Caco-2 (cell line): Measurements from ENCODE around the gene ERBB4. TPM values are rescaled to one million over a fixed set of nuclear protein-coding genes. Genes with fewer than 3 reads are reported as not detected.

Experiments
- BruUV-seq: library from RNA; stranded (reverse); fragments of 400-500 nt; replicated peaks from 2 replicates; lab custom pipeline; 2021; lab: Mats Ljungman, UMichigan
- CTCF ChIA-PET: fragments of 300-600 bp; sonication (Branson Sonifier 250); formaldehyde crosslinking; loops from one replicate; lab custom pipeline; 2022; ENCODE audit warnings: antibody characterized with exemption; lab: Charles Lee
- POLR2A ChIA-PET: fragments of 300-600 bp; sonication (Branson Sonifier 250); formaldehyde crosslinking; loops from one replicate; lab custom pipeline; 2022; ENCODE audit warnings: antibody characterized with exemption; lab: Charles Lee
- DNase-seq, 2 experiments: peaks; one replicate each; pipeline versions ENCODE4 v3.0.0 to v3.0.0-alpha.2; 2020 to 2022
- H3K27me3 ChIP-seq: replicated peaks from 2 replicates; pipeline ENCODE4 v1.6.0; 2011; ENCODE audit warnings: low read length; ENCODE audit not compliant: control insufficient read depth, insufficient read depth
- H3K36me3 ChIP-seq: 2 replicates; pipeline ENCODE4 v1.5.1; 2011; ENCODE audit warnings: low read length; ENCODE audit not compliant: control insufficient read depth, insufficient read depth
- H3K4me1 ChIP-seq: fragments of 250-450 bp; sonication (Bioruptor Pico); 2 replicates; pipeline ENCODE4 v1.5.1; 2020; ENCODE audit warnings: mild to moderate bottlenecking
- H3K4me3 ChIP-seq: 2 replicates; pipeline ENCODE4 v1.5.1; 2011; ENCODE audit warnings: low read depth, mild to moderate bottlenecking, control low read depth, low read length
- H3K9me3 ChIP-seq: fragments of 250-450 bp; sonication (Bioruptor Pico); 2 replicates; pipeline ENCODE4 v1.5.1; 2020; ENCODE audit warnings: mild to moderate bottlenecking, moderate library complexity
- H3K27ac Mint-ChIP-seq: one replicate; pipeline ENCODE4 v1.8.0; 2022; ENCODE audit warnings: mixed read lengths; ENCODE audit not compliant: unreplicated experiment
- H3K27me3 Mint-ChIP-seq: one replicate; pipeline ENCODE4 v1.8.0; 2022; ENCODE audit warnings: mixed read lengths; ENCODE audit not compliant: insufficient read depth, unreplicated experiment
- H3K36me3 Mint-ChIP-seq: one replicate; pipeline ENCODE4 v1.8.0; 2022; ENCODE audit warnings: mild to moderate bottlenecking, mixed read lengths; ENCODE audit not compliant: insufficient read depth, unreplicated experiment
- H3K4me1 Mint-ChIP-seq: one replicate; pipeline ENCODE4 v1.8.0; 2022; ENCODE audit warnings: low read depth, mixed read lengths; ENCODE audit not compliant: unreplicated experiment
- H3K4me3 Mint-ChIP-seq: one replicate; pipeline ENCODE4 v1.8.0; 2022; ENCODE audit warnings: mild to moderate bottlenecking, moderate library complexity, mixed read lengths; ENCODE audit not compliant: unreplicated experiment
- H3K9me3 Mint-ChIP-seq: one replicate; pipeline ENCODE4 v1.8.0; 2022; ENCODE audit warnings: mixed read lengths; ENCODE audit not compliant: unreplicated experiment
- intact Hi-C: fragments of 100-400 bp; cut with micrococcal nuclease; formaldehyde crosslinking; loops from one replicate; pipeline ENCODE4 v1.10.0; 2022; ENCODE audit not compliant: unreplicated experiment
- total RNA-seq: library from RNA; stranded (reverse); gene quantifications from 2 replicates; pipeline ENCODE4 v1.2.3, GENCODE V29; 2022
- TF ChIP-seq, protein P1 (sequence below), 2 experiments: fragments of 200-600 bp in 1 of 2; IDR thresholded peaks; 1 replicate in 1 of 2; 2 replicates in 1 of 2; pipeline versions ENCODE4 v1.5.1 to v1.8.0; 2011 to 2022; ENCODE audit warnings: antibody characterized with exemption in 1 of 2, control low read depth in 1 of 2, inconsistent platforms in 1 of 2, low read depth in 1 of 2, low read length in 1 of 2, mild to moderate bottlenecking in 1 of 2, moderate library complexity in 1 of 2; ENCODE audit not compliant: insufficient read depth in 1 of 2, severe bottlenecking in 1 of 2, unreplicated experiment in 1 of 2

ERBB4 gene
- total RNA-seq, 1 experiment from 2014 or later, result not detected

DNA sequence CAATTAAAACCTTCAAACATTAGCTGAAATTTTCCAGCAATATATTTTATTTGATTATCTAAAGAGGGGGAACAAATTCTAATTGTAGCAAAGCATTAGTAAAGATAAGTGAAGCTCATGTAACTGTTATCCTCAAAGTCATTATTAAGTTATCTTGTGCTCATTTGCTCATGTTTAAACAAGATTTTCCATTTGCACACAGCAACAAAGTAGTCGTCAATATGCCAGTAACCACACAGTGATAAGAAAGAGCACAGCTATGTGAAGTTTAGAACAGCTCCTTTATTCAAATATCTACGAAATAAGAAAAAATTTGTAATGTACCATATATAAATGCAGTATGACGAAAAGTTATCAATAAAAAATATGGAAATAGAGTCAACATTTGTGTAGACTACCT, 159.5 kb downstream of the ERBB4 start:
- intact Hi-C loops, result no loop called here
- BruUV-seq, result no TSS peak
- Histone ChIP-seq H3K36me3 (no peaks in the 10 kb centered on the region), H3K9me3 (no peaks in the 10 kb centered on the region), H3K4me1 (no peaks in the 10 kb centered on the region), H3K27me3 (no peaks in the 10 kb centered on the region), H3K4me3 (no peak overlapping the region)
- Mint-ChIP-seq H3K9me3 (no peaks in the 10 kb centered on the region), H3K27me3 (no peaks in the 10 kb centered on the region), H3K27ac (no peak overlapping the region), H3K36me3 (no peaks in the 10 kb centered on the region), H3K4me1 (no peaks in the 10 kb centered on the region), H3K4me3 (no peak overlapping the region)
- TF ChIP-seq, protein P1, sequence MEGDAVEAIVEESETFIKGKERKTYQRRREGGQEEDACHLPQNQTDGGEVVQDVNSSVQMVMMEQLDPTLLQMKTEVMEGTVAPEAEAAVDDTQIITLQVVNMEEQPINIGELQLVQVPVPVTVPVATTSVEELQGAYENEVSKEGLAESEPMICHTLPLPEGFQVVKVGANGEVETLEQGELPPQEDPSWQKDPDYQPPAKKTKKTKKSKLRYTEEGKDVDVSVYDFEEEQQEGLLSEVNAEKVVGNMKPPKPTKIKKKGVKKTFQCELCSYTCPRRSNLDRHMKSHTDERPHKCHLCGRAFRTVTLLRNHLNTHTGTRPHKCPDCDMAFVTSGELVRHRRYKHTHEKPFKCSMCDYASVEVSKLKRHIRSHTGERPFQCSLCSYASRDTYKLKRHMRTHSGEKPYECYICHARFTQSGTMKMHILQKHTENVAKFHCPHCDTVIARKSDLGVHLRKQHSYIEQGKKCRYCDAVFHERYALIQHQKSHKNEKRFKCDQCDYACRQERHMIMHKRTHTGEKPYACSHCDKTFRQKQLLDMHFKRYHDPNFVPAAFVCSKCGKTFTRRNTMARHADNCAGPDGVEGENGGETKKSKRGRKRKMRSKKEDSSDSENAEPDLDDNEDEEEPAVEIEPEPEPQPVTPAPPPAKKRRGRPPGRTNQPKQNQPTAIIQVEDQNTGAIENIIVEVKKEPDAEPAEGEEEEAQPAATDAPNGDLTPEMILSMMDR (IDR thresholded peaks at IDR 0.05; ENCODE audit: insufficient read depth in 1 of 2, low read depth in 1 of 2, low read length in 1 of 2, severe bottlenecking in 1 of 2, unreplicated experiment in 1 of 2), result no peak
- ChIA-PET POLR2A (no interaction called here), CTCF (no interaction called here)
- no peak for DNase-seq

DNA sequence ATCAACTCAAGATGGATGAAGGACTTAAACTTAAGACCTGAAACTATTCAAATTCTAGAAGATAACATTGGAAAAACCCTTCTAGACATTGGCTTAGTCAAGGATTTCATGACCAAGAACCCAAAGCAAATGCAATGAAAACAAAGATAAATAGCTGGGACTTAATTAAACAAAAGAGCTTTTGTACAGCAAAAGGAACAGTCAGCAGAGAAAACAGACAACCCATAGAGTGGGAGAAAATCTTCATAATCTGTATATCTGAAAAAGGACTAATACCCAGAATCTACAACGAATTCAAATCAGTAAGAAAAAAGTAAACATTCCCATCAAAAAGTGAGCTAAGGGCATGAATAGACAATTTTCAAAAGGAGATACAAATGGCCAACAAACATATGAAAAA, 171.2 kb downstream of the ERBB4 start:
- no peaks in the 10 kb centered on the region for H3K9me3 ChIP-seq
- H3K27me3 ChIP-seq, result no peaks in the 10 kb centered on the region
- Mint-ChIP-seq H3K9me3 (no peaks in the 10 kb centered on the region), H3K27me3 (peaks cover 2% of the 10 kb centered on the region), H3K4me3 (no peak overlapping the region), H3K4me1 (no peaks in the 10 kb centered on the region), H3K36me3 (no peaks in the 10 kb centered on the region), H3K27ac (no peak overlapping the region)
- intact Hi-C loops, result no loop called here
- TF ChIP-seq, protein P1 (IDR thresholded peaks at IDR 0.05; ENCODE audit: insufficient read depth in 1 of 2, low read depth in 1 of 2, low read length in 1 of 2, severe bottlenecking in 1 of 2, unreplicated experiment in 1 of 2), result no peak
- CTCF ChIA-PET, result no interaction called here
- BruUV-seq, result no TSS peak
- H3K4me1 ChIP-seq, result no peaks in the 10 kb centered on the region
- H3K4me3 ChIP-seq, result no peak overlapping the region
- no peaks in the 10 kb centered on the region for H3K36me3 ChIP-seq
- POLR2A ChIA-PET, result no interaction called here
- no peak for DNase-seq

DNA sequence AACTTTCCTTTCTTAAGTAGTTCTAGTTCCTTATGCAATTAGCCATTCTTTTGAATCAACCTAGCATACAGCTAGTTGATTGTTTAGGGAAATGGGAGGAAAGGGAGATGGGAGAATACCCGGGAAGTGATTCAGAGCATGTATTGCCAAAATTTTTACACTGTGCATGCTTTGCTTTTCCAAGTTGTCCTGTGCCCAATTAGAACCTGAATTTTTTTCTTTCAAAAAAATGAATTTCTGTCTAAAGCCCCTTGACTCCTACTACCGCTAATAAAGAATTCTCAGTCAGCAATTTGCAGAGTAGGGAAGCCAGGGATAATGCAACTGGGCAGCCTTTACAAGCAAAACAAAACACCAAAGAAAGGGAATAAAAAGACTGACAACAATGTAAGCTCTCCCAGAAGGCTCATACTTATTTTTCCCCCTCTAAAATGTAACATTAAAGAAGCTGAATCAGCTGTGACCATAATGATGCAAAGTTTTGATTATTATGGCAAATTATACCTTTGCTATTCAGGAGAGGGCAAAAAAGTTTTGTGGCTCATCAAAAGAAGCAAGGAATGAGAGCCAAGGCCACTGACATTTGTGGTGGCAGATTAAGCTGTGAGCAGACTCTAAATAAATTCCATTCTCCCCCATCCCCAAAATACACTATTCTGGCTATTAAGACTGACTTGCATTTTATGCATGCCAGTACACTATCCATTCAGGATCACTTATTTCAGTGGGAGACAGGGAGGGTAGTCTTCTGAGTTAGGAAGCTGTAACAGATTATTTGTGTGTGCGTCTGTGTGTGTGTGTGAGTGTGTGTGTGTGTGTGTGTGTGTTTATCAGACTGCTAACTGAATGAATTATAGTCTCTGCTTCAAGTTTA, 174.3 kb downstream of the ERBB4 start:
- Mint-ChIP-seq H3K27ac (no peak overlapping the region), H3K36me3 (no peaks in the 10 kb centered on the region), H3K4me3 (no peak overlapping the region), H3K9me3 (no peaks in the 10 kb centered on the region), H3K27me3 (peaks cover 2% of the 10 kb centered on the region), H3K4me1 (no peaks in the 10 kb centered on the region)
- no TSS peak for BruUV-seq
- Histone ChIP-seq H3K27me3 (no peaks in the 10 kb centered on the region), H3K4me1 (no peaks in the 10 kb centered on the region), H3K9me3 (no peaks in the 10 kb centered on the region), H3K36me3 (no peaks in the 10 kb centered on the region), H3K4me3 (no peak overlapping the region)
- no peak for DNase-seq
- intact Hi-C loops, result no loop called here
- POLR2A ChIA-PET, result no interaction called here
- CTCF ChIA-PET, result no interaction called here
- TF ChIP-seq, protein P1 (IDR thresholded peaks at IDR 0.05; ENCODE audit: insufficient read depth in 1 of 2, low read depth in 1 of 2, low read length in 1 of 2, severe bottlenecking in 1 of 2, unreplicated experiment in 1 of 2), result no peak
